Liver (tissue), 9 donors: ENCODE data around the gene C8B. TPM values are rescaled to one million over a fixed set of nuclear protein-coding genes. Genes with fewer than 3 reads are reported as not detected.

Experiments used
- DNase-seq: peaks from one replicate; pipeline ENCODE4 v3.0.0-alpha.2; 2017; ENCODE audit warnings: low spot score
- H3K27ac ChIP-seq, 2 donors: one replicate each; pipeline ENCODE4 v1.7.0; 2013; ENCODE audit warnings: inconsistent platforms in 2 of 2, low read length in 2 of 2, control low read depth in 1 of 2, low read depth in 1 of 2, mild to moderate bottlenecking in 1 of 2
- H3K27me3 ChIP-seq, 4 donors: one replicate each; pipeline versions ENCODE4 v1.6.1 to v1.7.0; 2013; ENCODE audit warnings: low read length in 3 of 4, inconsistent platforms in 1 of 4, mild to moderate bottlenecking in 1 of 4, moderate library complexity in 1 of 4; ENCODE audit not compliant: control insufficient read depth in 4 of 4, insufficient read depth in 4 of 4
- H3K36me3 ChIP-seq, 4 donors: one replicate each; pipeline versions ENCODE4 v1.6.1 to v1.7.0; 2013; ENCODE audit warnings: low read length in 3 of 4, mild to moderate bottlenecking in 3 of 4, low read depth in 1 of 4, moderate library complexity in 1 of 4; ENCODE audit not compliant: control insufficient read depth in 4 of 4, insufficient read depth in 3 of 4
- H3K4me1 ChIP-seq, 4 donors: one replicate each; pipeline versions ENCODE4 v1.6.1 to v1.7.0; 2013; ENCODE audit warnings: low read length in 3 of 4, mild to moderate bottlenecking in 3 of 4, moderate library complexity in 1 of 4; ENCODE audit not compliant: control insufficient read depth in 4 of 4, insufficient read depth in 4 of 4
- H3K4me3 ChIP-seq, 3 donors: one replicate each; pipeline versions ENCODE4 v1.6.1 to v1.7.0; 2013; ENCODE audit warnings: low read length in 3 of 3, control low read depth in 1 of 3, low read depth in 1 of 3, mild to moderate bottlenecking in 1 of 3
- H3K9ac ChIP-seq, 2 donors: one replicate each; pipeline ENCODE4 v1.7.0; 2013; ENCODE audit warnings: low read length in 2 of 2, mild to moderate bottlenecking in 2 of 2, moderate library complexity in 2 of 2, control low read depth in 1 of 2, low read depth in 1 of 2
- H3K9me3 ChIP-seq, 4 donors: one replicate each; pipeline versions ENCODE4 v1.6.1 to v1.7.0; 2013; ENCODE audit warnings: low read length in 3 of 4; ENCODE audit not compliant: control insufficient read depth in 4 of 4
- EGR1 ChIP-seq, 2 donors: IDR thresholded peaks; 2 replicates each; pipeline ENCODE4 v1.6.1; 2016 to 2018; ENCODE audit warnings: antibody characterized with exemption in 2 of 2, low read depth in 2 of 2
- FOXA1 ChIP-seq: IDR thresholded peaks from 2 replicates; pipeline ENCODE4 v1.6.1; 2016; ENCODE audit warnings: antibody characterized with exemption
- FOXA2 ChIP-seq: IDR thresholded peaks from 2 replicates; pipeline ENCODE4 v1.6.1; 2016; ENCODE audit warnings: antibody characterized with exemption
- GABPA ChIP-seq, 2 donors: IDR thresholded peaks in 1 of 2; conservative IDR thresholded peaks in 1 of 2; 2 replicates each; pipeline ENCODE4 v1.6.1; 2016; ENCODE audit warnings: antibody characterized with exemption in 2 of 2, mild to moderate bottlenecking in 1 of 2, moderate library complexity in 1 of 2
- HNF4A ChIP-seq, 2 donors: conservative IDR thresholded peaks; 2 replicates each; pipeline ENCODE4 v1.6.1; 2016; ENCODE audit warnings: antibody characterized with exemption in 2 of 2, mild to moderate bottlenecking in 2 of 2
- HNF4G ChIP-seq: IDR thresholded peaks from 2 replicates; pipeline ENCODE4 v1.6.1; 2016; ENCODE audit warnings: antibody characterized with exemption
- JUND ChIP-seq, 2 donors: IDR thresholded peaks; 2 replicates each; pipeline ENCODE4 v1.6.1; 2016; ENCODE audit warnings: antibody characterized with exemption in 2 of 2
- NR2F2 ChIP-seq: IDR thresholded peaks from 2 replicates; pipeline ENCODE4 v1.6.1; 2016; ENCODE audit warnings: antibody characterized with exemption
- RAD21 ChIP-seq, 2 donors: IDR thresholded peaks; 2 replicates each; pipeline ENCODE4 v1.6.1; 2016; ENCODE audit warnings: antibody characterized with exemption in 2 of 2, mild to moderate bottlenecking in 2 of 2
- RXRA ChIP-seq, 2 donors: IDR thresholded peaks; 2 replicates each; pipeline ENCODE4 v1.6.1; 2017 to 2018; ENCODE audit warnings: antibody characterized with exemption in 2 of 2, mild to moderate bottlenecking in 1 of 2
- SP1 ChIP-seq: IDR thresholded peaks from 2 replicates; pipeline ENCODE4 v1.6.1; 2018; ENCODE audit warnings: antibody characterized with exemption, mild to moderate bottlenecking
- TAF1 ChIP-seq: conservative IDR thresholded peaks from 2 replicates; pipeline ENCODE4 v1.6.1; 2016; ENCODE audit warnings: antibody characterized with exemption, mild to moderate bottlenecking
- YY1 ChIP-seq: IDR thresholded peaks from 2 replicates; pipeline ENCODE4 v1.6.1; 2016; ENCODE audit warnings: antibody characterized with exemption, mild to moderate bottlenecking
- WGBS: extraction: QIAGEN DNeasy Blood & Tissue Kit; methylation state at CpG from one replicate; pipeline ENCODE4 v1.1.7; 2013; 5-methylcytosine and 5-hydroxymethylcytosine counted together
- polyA plus RNA-seq, 2 donors: library from polyadenylated mRNA; stranded (reverse) in 1 of 2; unstranded in 1 of 2; fragments of 200-250 nt in 1 of 2; fragments of >200 nt in 1 of 2; fragmentation: Nextera tagmentation in 1 of 2; extraction: Ambion mirVana in 1 of 2; gene quantifications; one replicate each; pipeline versions ENCODE4 v1.2.1 to v1.2.3, GENCODE V29; 2013 to 2015
- total RNA-seq, 2 donors: library from RNA; depleted of rRNA; stranded (reverse); fragments of >200 nt; gene quantifications; one replicate each; pipeline ENCODE4 v1.2.3, GENCODE V29; 2014
- TF ChIP-seq, protein P1 (sequence below): IDR thresholded peaks from 2 replicates; pipeline ENCODE4 v1.6.1; 2016; ENCODE audit warnings: antibody characterized with exemption
- TF ChIP-seq, protein P2 (sequence below): IDR thresholded peaks from 2 replicates; pipeline ENCODE4 v1.6.1; 2016; ENCODE audit warnings: antibody characterized with exemption
- TF ChIP-seq, protein P3 (sequence below): IDR thresholded peaks from 2 replicates; pipeline ENCODE4 v1.6.1; 2016; ENCODE audit warnings: antibody characterized with exemption, mild to moderate bottlenecking
- TF ChIP-seq, protein P4 (sequence below): fragments of 150-350 bp; IDR thresholded peaks from 2 replicates; pipeline ENCODE4 v1.5.1; 2017; ENCODE audit warnings: improper control_type of control experiment, low read depth, low read length; ENCODE audit not compliant: missing input control
- TF ChIP-seq, protein P5 (sequence below): IDR thresholded peaks from 2 replicates; pipeline ENCODE4 v1.6.1; 2016; ENCODE audit warnings: antibody characterized with exemption
- donor health status: healthy.
- donor health status: healthy.
- donor health status: healthy.
- donor health status: healthy.
- donor health status: healthy.

The C8B gene
- total and polyA plus RNA-seq, 4 donors: 151 to 703 (median 356) TPM

- peak overlapping the region; percentile 91 to 95 for H3K27ac ChIP-seq
- no peak overlapping the region for H3K4me3 ChIP-seq
- TF ChIP-seq GABPA (IDR thresholded peaks at IDR 0.05 in 1 of 2, conservative IDR thresholded peaks at IDR 0.05 in 1 of 2): no peak
- TF ChIP-seq, protein P1, sequence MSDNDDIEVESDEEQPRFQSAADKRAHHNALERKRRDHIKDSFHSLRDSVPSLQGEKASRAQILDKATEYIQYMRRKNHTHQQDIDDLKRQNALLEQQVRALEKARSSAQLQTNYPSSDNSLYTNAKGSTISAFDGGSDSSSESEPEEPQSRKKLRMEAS: no peak
- TF ChIP-seq, protein P2, sequence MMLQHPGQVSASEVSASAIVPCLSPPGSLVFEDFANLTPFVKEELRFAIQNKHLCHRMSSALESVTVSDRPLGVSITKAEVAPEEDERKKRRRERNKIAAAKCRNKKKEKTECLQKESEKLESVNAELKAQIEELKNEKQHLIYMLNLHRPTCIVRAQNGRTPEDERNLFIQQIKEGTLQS: no peak
- TF ChIP-seq EGR1 (IDR thresholded peaks at IDR 0.05; ENCODE audit: low read depth in 2 of 2): no peak
- no peak for TF ChIP-seq FOXA1
- TF ChIP-seq TAF1: no peak
- TF ChIP-seq FOXA2: no peak
- TF ChIP-seq YY1: no peak
- TF ChIP-seq HNF4A (conservative IDR thresholded peaks at IDR 0.05): no peak
- TF ChIP-seq, protein P3, sequence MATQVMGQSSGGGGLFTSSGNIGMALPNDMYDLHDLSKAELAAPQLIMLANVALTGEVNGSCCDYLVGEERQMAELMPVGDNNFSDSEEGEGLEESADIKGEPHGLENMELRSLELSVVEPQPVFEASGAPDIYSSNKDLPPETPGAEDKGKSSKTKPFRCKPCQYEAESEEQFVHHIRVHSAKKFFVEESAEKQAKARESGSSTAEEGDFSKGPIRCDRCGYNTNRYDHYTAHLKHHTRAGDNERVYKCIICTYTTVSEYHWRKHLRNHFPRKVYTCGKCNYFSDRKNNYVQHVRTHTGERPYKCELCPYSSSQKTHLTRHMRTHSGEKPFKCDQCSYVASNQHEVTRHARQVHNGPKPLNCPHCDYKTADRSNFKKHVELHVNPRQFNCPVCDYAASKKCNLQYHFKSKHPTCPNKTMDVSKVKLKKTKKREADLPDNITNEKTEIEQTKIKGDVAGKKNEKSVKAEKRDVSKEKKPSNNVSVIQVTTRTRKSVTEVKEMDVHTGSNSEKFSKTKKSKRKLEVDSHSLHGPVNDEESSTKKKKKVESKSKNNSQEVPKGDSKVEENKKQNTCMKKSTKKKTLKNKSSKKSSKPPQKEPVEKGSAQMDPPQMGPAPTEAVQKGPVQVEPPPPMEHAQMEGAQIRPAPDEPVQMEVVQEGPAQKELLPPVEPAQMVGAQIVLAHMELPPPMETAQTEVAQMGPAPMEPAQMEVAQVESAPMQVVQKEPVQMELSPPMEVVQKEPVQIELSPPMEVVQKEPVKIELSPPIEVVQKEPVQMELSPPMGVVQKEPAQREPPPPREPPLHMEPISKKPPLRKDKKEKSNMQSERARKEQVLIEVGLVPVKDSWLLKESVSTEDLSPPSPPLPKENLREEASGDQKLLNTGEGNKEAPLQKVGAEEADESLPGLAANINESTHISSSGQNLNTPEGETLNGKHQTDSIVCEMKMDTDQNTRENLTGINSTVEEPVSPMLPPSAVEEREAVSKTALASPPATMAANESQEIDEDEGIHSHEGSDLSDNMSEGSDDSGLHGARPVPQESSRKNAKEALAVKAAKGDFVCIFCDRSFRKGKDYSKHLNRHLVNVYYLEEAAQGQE: no peak
- no peak for TF ChIP-seq NR2F2
- no peak for TF ChIP-seq SP1
- TF ChIP-seq, protein P4, sequence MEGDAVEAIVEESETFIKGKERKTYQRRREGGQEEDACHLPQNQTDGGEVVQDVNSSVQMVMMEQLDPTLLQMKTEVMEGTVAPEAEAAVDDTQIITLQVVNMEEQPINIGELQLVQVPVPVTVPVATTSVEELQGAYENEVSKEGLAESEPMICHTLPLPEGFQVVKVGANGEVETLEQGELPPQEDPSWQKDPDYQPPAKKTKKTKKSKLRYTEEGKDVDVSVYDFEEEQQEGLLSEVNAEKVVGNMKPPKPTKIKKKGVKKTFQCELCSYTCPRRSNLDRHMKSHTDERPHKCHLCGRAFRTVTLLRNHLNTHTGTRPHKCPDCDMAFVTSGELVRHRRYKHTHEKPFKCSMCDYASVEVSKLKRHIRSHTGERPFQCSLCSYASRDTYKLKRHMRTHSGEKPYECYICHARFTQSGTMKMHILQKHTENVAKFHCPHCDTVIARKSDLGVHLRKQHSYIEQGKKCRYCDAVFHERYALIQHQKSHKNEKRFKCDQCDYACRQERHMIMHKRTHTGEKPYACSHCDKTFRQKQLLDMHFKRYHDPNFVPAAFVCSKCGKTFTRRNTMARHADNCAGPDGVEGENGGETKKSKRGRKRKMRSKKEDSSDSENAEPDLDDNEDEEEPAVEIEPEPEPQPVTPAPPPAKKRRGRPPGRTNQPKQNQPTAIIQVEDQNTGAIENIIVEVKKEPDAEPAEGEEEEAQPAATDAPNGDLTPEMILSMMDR: no peak
- no peak for TF ChIP-seq RXRA (IDR thresholded peaks at IDR 0.05)
- no peak for TF ChIP-seq JUND (IDR thresholded peaks at IDR 0.05)
- TF ChIP-seq HNF4G: no peak
- TF ChIP-seq, protein P5, sequence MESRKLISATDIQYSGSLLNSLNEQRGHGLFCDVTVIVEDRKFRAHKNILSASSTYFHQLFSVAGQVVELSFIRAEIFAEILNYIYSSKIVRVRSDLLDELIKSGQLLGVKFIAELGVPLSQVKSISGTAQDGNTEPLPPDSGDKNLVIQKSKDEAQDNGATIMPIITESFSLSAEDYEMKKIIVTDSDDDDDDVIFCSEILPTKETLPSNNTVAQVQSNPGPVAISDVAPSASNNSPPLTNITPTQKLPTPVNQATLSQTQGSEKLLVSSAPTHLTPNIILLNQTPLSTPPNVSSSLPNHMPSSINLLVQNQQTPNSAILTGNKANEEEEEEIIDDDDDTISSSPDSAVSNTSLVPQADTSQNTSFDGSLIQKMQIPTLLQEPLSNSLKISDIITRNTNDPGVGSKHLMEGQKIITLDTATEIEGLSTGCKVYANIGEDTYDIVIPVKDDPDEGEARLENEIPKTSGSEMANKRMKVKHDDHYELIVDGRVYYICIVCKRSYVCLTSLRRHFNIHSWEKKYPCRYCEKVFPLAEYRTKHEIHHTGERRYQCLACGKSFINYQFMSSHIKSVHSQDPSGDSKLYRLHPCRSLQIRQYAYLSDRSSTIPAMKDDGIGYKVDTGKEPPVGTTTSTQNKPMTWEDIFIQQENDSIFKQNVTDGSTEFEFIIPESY: no peak
- TF ChIP-seq RAD21 (IDR thresholded peaks at IDR 0.05): no peak
- 92% methylated on average over 12 of the region's 12 CpGs for WGBS
- H3K36me3 ChIP-seq: peaks cover 0 to 2% (median under 1%) of the 10 kb centered on the region in 4 donors
- H3K9me3 ChIP-seq: no peaks in the 10 kb centered on the region
- H3K9ac ChIP-seq: no peak overlapping the region
- H3K27me3 ChIP-seq: no peaks in the 10 kb centered on the region
- peaks cover 14 to 63% (median 29%) of the 10 kb centered on the region in 4 donors for H3K4me1 ChIP-seq
- DNase-seq: no peak
Observed at GRCh38 chr1:56912325-56912724, 53.5 kb downstream of the C8B start.
